DND-41 (cell line): ENCODE results near the gene NIT2.

Source experiments
- ATAC-seq: fragments of 200-7000 bp; cut with Tn5 transposase; 3 replicates; pipeline ENCODE4 v1.9.1; 2021; ENCODE audit warnings: low read depth; ENCODE audit not compliant: insufficient read depth
- DNase-seq: peaks from one replicate; pipeline ENCODE4 v3.0.0-alpha.2; 2020
- H2AFZ ChIP-seq: 2 replicates; pipeline ENCODE4 v1.6.0; 2012; ENCODE audit warnings: low read depth, low read length
- H3K27ac ChIP-seq: 2 replicates; pipeline ENCODE4 v1.5.1; 2012; ENCODE audit warnings: low read length, inconsistent platforms
- H3K27me3 ChIP-seq: fragments of 200-600 bp; sonication (generic); 2 replicates; pipeline ENCODE4 v1.6.0; 2012; ENCODE audit warnings: low read length, mild to moderate bottlenecking, inconsistent platforms; ENCODE audit not compliant: insufficient read depth, poor library complexity
- H3K36me3 ChIP-seq: 2 replicates; pipeline ENCODE4 v1.5.1; 2012; ENCODE audit warnings: low read length, inconsistent platforms; ENCODE audit not compliant: insufficient read depth
- H3K4me1 ChIP-seq: 2 replicates; pipeline ENCODE4 v1.5.1; 2012; ENCODE audit warnings: mild to moderate bottlenecking, low read length; ENCODE audit not compliant: insufficient read depth
- H3K4me2 ChIP-seq: 2 replicates; pipeline ENCODE4 v1.6.0; 2012; ENCODE audit warnings: mild to moderate bottlenecking, moderate library complexity, low read length, inconsistent platforms; ENCODE audit not compliant: insufficient read depth
- H3K4me3 ChIP-seq, 2 experiments: fragments of 200-600 bp in 1 of 2; shearing (Covaris generic) in 1 of 2; 2 replicates each; pipeline ENCODE4 v1.5.1; 2012 to 2016; ENCODE audit warnings: inconsistent platforms in 2 of 2, low read length in 2 of 2, mild to moderate bottlenecking in 2 of 2, low read depth in 1 of 2, moderate library complexity in 1 of 2
- H3K79me2 ChIP-seq: 2 replicates; pipeline ENCODE4 v1.6.0; 2012; ENCODE audit warnings: low read length, inconsistent platforms; ENCODE audit not compliant: insufficient read depth
- H3K9ac ChIP-seq: 2 replicates; pipeline ENCODE4 v1.6.0; 2012; ENCODE audit warnings: low read depth, mild to moderate bottlenecking, inconsistent platforms, low read length, moderate library complexity
- H3K9me3 ChIP-seq: 2 replicates; pipeline ENCODE4 v1.5.1; 2012; ENCODE audit warnings: low read length, moderate library complexity, mild to moderate bottlenecking, inconsistent platforms; ENCODE audit not compliant: insufficient read depth, severe bottlenecking
- H4K20me1 ChIP-seq: 2 replicates; pipeline ENCODE4 v1.6.0; 2012; ENCODE audit warnings: low read length; ENCODE audit not compliant: insufficient read depth
- EZH2 ChIP-seq: IDR thresholded peaks from 3 replicates; pipeline ENCODE4 v1.6.1; 2012; ENCODE audit warnings: borderline replicate concordance, low read depth, mild to moderate bottlenecking, moderate library complexity, low read length, inconsistent platforms; ENCODE audit not compliant: severe bottlenecking
- TF ChIP-seq, protein P1 (sequence below): IDR thresholded peaks from 2 replicates; pipeline ENCODE4 v1.5.1; 2012; ENCODE audit warnings: borderline replicate concordance, low read length, moderate library complexity, mild to moderate bottlenecking; ENCODE audit not compliant: poor library complexity, severe bottlenecking; ENCODE audit errors: extremely low read depth

Gene NIT2

DNA sequence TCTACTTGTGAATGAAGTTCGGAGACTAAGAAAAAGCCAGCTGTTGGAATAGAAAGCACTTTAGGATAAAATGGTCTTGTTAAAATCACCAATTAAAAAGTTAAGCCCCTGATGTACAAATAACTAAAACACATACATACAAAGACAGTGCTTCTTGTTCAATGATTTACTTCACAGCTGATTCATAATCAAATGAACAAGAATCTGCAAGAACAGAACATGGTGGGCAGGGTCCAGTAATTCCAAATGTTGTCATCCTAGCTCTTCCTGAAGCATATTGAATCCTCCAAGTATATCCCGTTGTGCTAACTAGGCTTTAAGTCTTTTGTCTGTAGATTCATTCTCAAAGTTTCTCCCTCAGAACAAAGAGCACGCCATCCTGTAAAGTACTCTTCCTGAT lies 24.5 kb downstream of the NIT2 start:
- peaks cover 3% of the 10 kb centered on the region for H3K9me3 ChIP-seq
- no peak overlapping the region for H3K4me3 ChIP-seq
- no peak for ATAC-seq

DNA sequence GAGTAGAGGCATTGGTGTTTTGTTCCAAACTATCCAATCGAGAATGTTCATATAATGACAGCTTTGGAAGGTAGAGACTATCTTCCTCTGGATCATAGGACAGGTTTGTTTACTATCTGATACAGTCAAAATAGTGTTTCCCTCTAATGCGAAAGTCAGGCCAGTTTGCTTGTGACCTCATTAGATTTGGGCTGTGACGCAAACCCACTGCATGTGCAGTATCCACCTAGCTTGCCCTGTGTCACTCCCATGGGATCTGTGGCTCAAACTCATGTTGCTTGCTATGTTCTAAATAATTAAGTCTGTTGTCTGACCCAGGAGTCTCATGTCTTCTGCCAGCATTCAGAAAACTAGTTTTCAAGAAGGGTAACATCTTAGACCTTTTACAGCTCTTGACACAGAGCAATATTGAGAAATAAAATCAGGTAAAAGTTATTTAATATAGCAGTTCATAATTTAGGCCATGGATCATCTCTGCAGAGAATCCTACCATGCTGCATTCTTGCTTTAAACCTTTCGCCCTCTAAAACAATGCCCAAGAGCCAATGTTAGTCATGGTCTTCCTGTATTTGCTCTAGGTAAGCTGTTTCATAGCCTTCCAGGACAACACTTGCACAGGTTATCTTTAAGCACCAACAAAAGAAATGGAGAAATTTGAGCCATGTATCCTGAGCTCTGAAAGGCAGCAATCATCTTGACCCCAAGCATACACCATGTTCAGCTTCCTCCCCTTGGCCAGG lies 26.4 kb downstream of the NIT2 start:
- Histone ChIP-seq H3K9me3 (peaks cover 3% of the 10 kb centered on the region), H2AFZ (no peak overlapping the region), H3K4me2 (no peak overlapping the region), H3K36me3 (peaks cover 61% of the 10 kb centered on the region), H3K4me3 (no peak overlapping the region), H3K27me3 (no peaks in the 10 kb centered on the region), H4K20me1 (no peaks in the 10 kb centered on the region), H3K27ac (no peak overlapping the region), H3K79me2 (no peaks in the 10 kb centered on the region), H3K4me1 (no peaks in the 10 kb centered on the region), H3K9ac (no peak overlapping the region)
- ATAC-seq (0 out of 3 replicates have a peak, but pooled peaks have one; percentile 17), DNase-seq (no peak)
- TF ChIP-seq, protein P1, sequence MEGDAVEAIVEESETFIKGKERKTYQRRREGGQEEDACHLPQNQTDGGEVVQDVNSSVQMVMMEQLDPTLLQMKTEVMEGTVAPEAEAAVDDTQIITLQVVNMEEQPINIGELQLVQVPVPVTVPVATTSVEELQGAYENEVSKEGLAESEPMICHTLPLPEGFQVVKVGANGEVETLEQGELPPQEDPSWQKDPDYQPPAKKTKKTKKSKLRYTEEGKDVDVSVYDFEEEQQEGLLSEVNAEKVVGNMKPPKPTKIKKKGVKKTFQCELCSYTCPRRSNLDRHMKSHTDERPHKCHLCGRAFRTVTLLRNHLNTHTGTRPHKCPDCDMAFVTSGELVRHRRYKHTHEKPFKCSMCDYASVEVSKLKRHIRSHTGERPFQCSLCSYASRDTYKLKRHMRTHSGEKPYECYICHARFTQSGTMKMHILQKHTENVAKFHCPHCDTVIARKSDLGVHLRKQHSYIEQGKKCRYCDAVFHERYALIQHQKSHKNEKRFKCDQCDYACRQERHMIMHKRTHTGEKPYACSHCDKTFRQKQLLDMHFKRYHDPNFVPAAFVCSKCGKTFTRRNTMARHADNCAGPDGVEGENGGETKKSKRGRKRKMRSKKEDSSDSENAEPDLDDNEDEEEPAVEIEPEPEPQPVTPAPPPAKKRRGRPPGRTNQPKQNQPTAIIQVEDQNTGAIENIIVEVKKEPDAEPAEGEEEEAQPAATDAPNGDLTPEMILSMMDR: no peak
- TF ChIP-seq EZH2: no peak

More for the DNA sequence above, 24.5 kb downstream of the NIT2 start:
- Histone ChIP-seq H3K9ac (no peak overlapping the region), H3K79me2 (no peaks in the 10 kb centered on the region), H3K4me1 (no peaks in the 10 kb centered on the region), H3K4me2 (no peak overlapping the region), H3K27me3 (no peaks in the 10 kb centered on the region), H3K27ac (no peak overlapping the region), H3K36me3 (peaks cover 59% of the 10 kb centered on the region), H2AFZ (no peak overlapping the region), H4K20me1 (no peaks in the 10 kb centered on the region)
- DNase-seq: no peak
- TF ChIP-seq EZH2: no peak
- TF ChIP-seq, protein P1: no peak

- DNase-seq: no peak
- no peaks in the 10 kb centered on the region for H3K27me3 ChIP-seq
- no peak overlapping the region for H3K4me3 ChIP-seq
- no peak overlapping the region for H3K4me2 ChIP-seq
- TF ChIP-seq EZH2: no peak
- TF ChIP-seq, protein P1: no peak
- H3K36me3 ChIP-seq: peaks cover 66% of the 10 kb centered on the region
- H4K20me1 ChIP-seq: no peaks in the 10 kb centered on the region
- no peak overlapping the region for H3K27ac ChIP-seq
- no peak overlapping the region for H2AFZ ChIP-seq
- ATAC-seq: no peak
- H3K4me1 ChIP-seq: no peaks in the 10 kb centered on the region
- no peaks in the 10 kb centered on the region for H3K79me2 ChIP-seq
- peaks cover 3% of the 10 kb centered on the region for H3K9me3 ChIP-seq
- H3K9ac ChIP-seq: no peak overlapping the region
These were observed 27.3 kb downstream of the NIT2 start for GRCh38 chr3:100361897-100362296.

DNA sequence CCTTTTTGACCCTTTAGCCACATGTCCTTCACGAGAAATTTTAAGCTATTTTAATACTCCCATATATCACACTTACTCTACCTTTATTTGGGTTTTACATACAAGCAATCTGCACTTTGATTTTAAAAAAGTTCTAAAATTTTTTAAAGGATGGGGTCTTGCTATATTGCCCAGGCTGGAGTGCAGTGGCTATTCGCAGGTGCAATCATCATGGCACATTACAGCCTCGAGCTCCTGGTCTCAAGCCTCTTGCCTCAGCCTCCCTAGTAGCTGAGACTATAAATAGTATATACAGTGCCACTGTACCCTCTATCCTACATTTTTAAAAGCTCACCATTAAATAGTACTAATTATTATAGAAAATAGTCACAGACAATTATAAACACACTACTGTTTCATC lies 29.9 kb downstream of the NIT2 start:
- Histone ChIP-seq H2AFZ (no peak overlapping the region), H3K4me1 (no peaks in the 10 kb centered on the region), H3K27me3 (no peaks in the 10 kb centered on the region), H3K79me2 (no peaks in the 10 kb centered on the region), H4K20me1 (no peaks in the 10 kb centered on the region), H3K4me3 (no peak overlapping the region), H3K9ac (no peak overlapping the region), H3K4me2 (no peak overlapping the region), H3K36me3 (peaks cover 84% of the 10 kb centered on the region), H3K27ac (no peak overlapping the region), H3K9me3 (peaks cover 3% of the 10 kb centered on the region)
- no peak for DNase-seq
- no peak for ATAC-seq
- TF ChIP-seq, protein P1: no peak
- TF ChIP-seq EZH2: no peak
